Chondrocyte (in vitro differentiated cells): ENCODE measurements around the gene SNX30. TPM values are rescaled to one million over a fixed set of nuclear protein-coding genes. Genes with fewer than 3 reads are reported as not detected.

Experiments used
- DNase-seq: peaks from one replicate; pipeline ENCODE4 v3.0.0; 2021; ENCODE audit warnings: mixed read lengths, low spot score
- H3K27ac Mint-ChIP-seq: one replicate; pipeline ENCODE4 v1.8.0; 2021; ENCODE audit warnings: mild to moderate bottlenecking, moderate library complexity, mixed read lengths; ENCODE audit not compliant: unreplicated experiment
- H3K27me3 Mint-ChIP-seq: 2 replicates; pipeline ENCODE4 v1.8.0; 2021; ENCODE audit warnings: low read depth, mixed read lengths
- H3K36me3 Mint-ChIP-seq: 2 replicates; pipeline ENCODE4 v1.8.0; 2021; ENCODE audit warnings: low read depth, mixed read lengths
- H3K4me1 Mint-ChIP-seq: 2 replicates; pipeline ENCODE4 v1.8.0; 2021; ENCODE audit warnings: low read depth, mild to moderate bottlenecking, mixed read lengths
- H3K4me3 Mint-ChIP-seq: one replicate; pipeline ENCODE4 v1.8.0; 2021; ENCODE audit warnings: mild to moderate bottlenecking, moderate library complexity, mixed read lengths; ENCODE audit not compliant: unreplicated experiment
- H3K9me3 Mint-ChIP-seq: 2 replicates; pipeline ENCODE4 v1.8.0; 2021; ENCODE audit warnings: low read depth, mixed read lengths
- CTCF ChIP-seq: fragments of 200-600 bp; sonication (generic); IDR thresholded peaks from 2 replicates; pipeline ENCODE4 v1.5.0; 2021; ENCODE audit warnings: antibody characterized with exemption, mild to moderate bottlenecking, moderate library complexity
- total RNA-seq: library from RNA; stranded (reverse); gene quantifications from 3 replicates; pipeline ENCODE4 v1.2.1, GENCODE V29; 2021

SNX30 gene
- total RNA-seq, 1 donor from 2014 or later: 19.9 TPM

GRCh38 chr9:112752334-112753125 is 2.0 kb downstream of the SNX30 start:
- H3K36me3 Mint-ChIP-seq: no peaks in the 10 kb centered on the region
- H3K4me1 Mint-ChIP-seq: peaks cover 69% of the 10 kb centered on the region
- H3K27ac Mint-ChIP-seq: peak overlapping the region; percentile 92
- no peaks in the 10 kb centered on the region for H3K9me3 Mint-ChIP-seq
- no peak for DNase-seq
- H3K4me3 Mint-ChIP-seq: peak overlapping the region; percentile 83
- no peak for TF ChIP-seq CTCF
- H3K27me3 Mint-ChIP-seq: no peaks in the 10 kb centered on the region

- Mint-ChIP-seq H3K4me1 (peaks cover 75% of the 10 kb centered on the region), H3K27ac (peak overlapping the region; percentile 92), H3K4me3 (no peak overlapping the region), H3K27me3 (no peaks in the 10 kb centered on the region), H3K9me3 (no peaks in the 10 kb centered on the region), H3K36me3 (no peaks in the 10 kb centered on the region)
- TF ChIP-seq CTCF: no peak
- DNase-seq: no peak
Observed at GRCh38 chr9:112753725-112754124, 3.2 kb downstream of the SNX30 start.

- H3K4me1 Mint-ChIP-seq: peaks cover 70% of the 10 kb centered on the region
- H3K27ac Mint-ChIP-seq: peak overlapping the region; percentile 94
- DNase-seq: no peak
- H3K9me3 Mint-ChIP-seq: no peaks in the 10 kb centered on the region
- no peak overlapping the region for H3K4me3 Mint-ChIP-seq
- TF ChIP-seq CTCF: no peak
- no peaks in the 10 kb centered on the region for H3K27me3 Mint-ChIP-seq
- H3K36me3 Mint-ChIP-seq: no peaks in the 10 kb centered on the region
Observed at GRCh38 chr9:112754578-112754977, 4.0 kb downstream of the SNX30 start.

GRCh38 chr9:112755016-112755427 is 4.5 kb downstream of the SNX30 start:
- H3K9me3 Mint-ChIP-seq: no peaks in the 10 kb centered on the region
- H3K4me3 Mint-ChIP-seq: no peak overlapping the region
- no peak for DNase-seq
- peak overlapping the region; percentile 94 for H3K27ac Mint-ChIP-seq
- TF ChIP-seq CTCF: no peak
- H3K36me3 Mint-ChIP-seq: no peaks in the 10 kb centered on the region
- peaks cover 65% of the 10 kb centered on the region for H3K4me1 Mint-ChIP-seq
- H3K27me3 Mint-ChIP-seq: no peaks in the 10 kb centered on the region

- no peak for DNase-seq
- Mint-ChIP-seq H3K27ac (peak overlapping the region; percentile 94), H3K9me3 (no peaks in the 10 kb centered on the region), H3K36me3 (no peaks in the 10 kb centered on the region), H3K4me3 (no peak overlapping the region), H3K4me1 (peaks cover 61% of the 10 kb centered on the region), H3K27me3 (no peaks in the 10 kb centered on the region)
- TF ChIP-seq CTCF: no peak
Observed at GRCh38 chr9:112755675-112756074, 5.1 kb downstream of the SNX30 start.
